ENCODE data around the gene PCSK6.
"Not testable (repeated sequence)": the region's sequence is repeated elsewhere in the genome, so short reads cannot be mapped to it uniquely, and the experiment has no call there.

Gene PCSK6

GRCh38 chr15:101464999-101465669, 24.4 kb downstream of the PCSK6 start:
- no peak for ATAC-seq
- TF ChIP-seq TOX (CRISPR knock-in tag; IDR thresholded peaks at IDR 0.05; ENCODE audit: borderline replicate concordance), result no peak
- no peak for TF ChIP-seq TCF4 (CRISPR knock-in tag; IDR thresholded peaks at IDR 0.05; ENCODE audit: borderline replicate concordance)
- TF ChIP-seq ZC3H10 (CRISPR knock-in tag; IDR thresholded peaks at IDR 0.05), result no peak
- no peak for TF ChIP-seq CSRNP3 (CRISPR knock-in tag; IDR thresholded peaks at IDR 0.05)
- no peak for TF ChIP-seq ZNF8 (CRISPR knock-in tag; IDR thresholded peaks at IDR 0.05)
- no peak for TF ChIP-seq POU6F1 (CRISPR knock-in tag; IDR thresholded peaks at IDR 0.05; ENCODE audit: borderline replicate concordance, low read depth)
- no peak for TF ChIP-seq ISL1 (CRISPR knock-in tag; IDR thresholded peaks at IDR 0.05)
- TF ChIP-seq ARNTL (CRISPR knock-in tag; IDR thresholded peaks at IDR 0.05; ENCODE audit: borderline replicate concordance, low read depth), result no peak
- TF ChIP-seq ESRRG (CRISPR knock-in tag; IDR thresholded peaks at IDR 0.05), result no peak

- no peak for ATAC-seq
Measured at GRCh38 chr15:101464256-101464998, 25.1 kb downstream of the PCSK6 start.

GRCh38 chr15:101463696-101464095, 25.8 kb downstream of the PCSK6 start:
- not testable (repeated sequence) for ATAC-seq

More at GRCh38 chr15:101464256-101464998, 25.1 kb downstream of the PCSK6 start:
- TF ChIP-seq RARB (CRISPR knock-in tag; IDR thresholded peaks at IDR 0.05), result no peak
- TF ChIP-seq ZNF565 (CRISPR knock-in tag; conservative IDR thresholded peaks at IDR 0.05; ENCODE audit: low read depth), result no peak
- no peak for TF ChIP-seq ZFP3 (CRISPR knock-in tag; IDR thresholded peaks at IDR 0.05)
- TF ChIP-seq, protein P1, sequence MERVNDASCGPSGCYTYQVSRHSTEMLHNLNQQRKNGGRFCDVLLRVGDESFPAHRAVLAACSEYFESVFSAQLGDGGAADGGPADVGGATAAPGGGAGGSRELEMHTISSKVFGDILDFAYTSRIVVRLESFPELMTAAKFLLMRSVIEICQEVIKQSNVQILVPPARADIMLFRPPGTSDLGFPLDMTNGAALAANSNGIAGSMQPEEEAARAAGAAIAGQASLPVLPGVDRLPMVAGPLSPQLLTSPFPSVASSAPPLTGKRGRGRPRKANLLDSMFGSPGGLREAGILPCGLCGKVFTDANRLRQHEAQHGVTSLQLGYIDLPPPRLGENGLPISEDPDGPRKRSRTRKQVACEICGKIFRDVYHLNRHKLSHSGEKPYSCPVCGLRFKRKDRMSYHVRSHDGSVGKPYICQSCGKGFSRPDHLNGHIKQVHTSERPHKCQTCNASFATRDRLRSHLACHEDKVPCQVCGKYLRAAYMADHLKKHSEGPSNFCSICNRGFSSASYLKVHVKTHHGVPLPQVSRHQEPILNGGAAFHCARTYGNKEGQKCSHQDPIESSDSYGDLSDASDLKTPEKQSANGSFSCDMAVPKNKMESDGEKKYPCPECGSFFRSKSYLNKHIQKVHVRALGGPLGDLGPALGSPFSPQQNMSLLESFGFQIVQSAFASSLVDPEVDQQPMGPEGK (CRISPR knock-in tag; IDR thresholded peaks at IDR 0.05; ENCODE audit: borderline replicate concordance), result no peak
- no peak for TF ChIP-seq SNAI2 (CRISPR knock-in tag; IDR thresholded peaks at IDR 0.05)
- TF ChIP-seq ESRRG (CRISPR knock-in tag; IDR thresholded peaks at IDR 0.05), result no peak
- TF ChIP-seq ZNF70 (CRISPR knock-in tag; IDR thresholded peaks at IDR 0.05), result no peak
- no peak for TF ChIP-seq CSDC2 (CRISPR knock-in tag; IDR thresholded peaks at IDR 0.05)
- no peak for TF ChIP-seq CREB5 (CRISPR knock-in tag; IDR thresholded peaks at IDR 0.05; ENCODE audit: low read depth)
- TF ChIP-seq ZNF8 (CRISPR knock-in tag; IDR thresholded peaks at IDR 0.05), result no peak
- no peak for TF ChIP-seq ISL1 (CRISPR knock-in tag; IDR thresholded peaks at IDR 0.05)
- TF ChIP-seq POU6F1 (CRISPR knock-in tag; IDR thresholded peaks at IDR 0.05; ENCODE audit: borderline replicate concordance, low read depth), result no peak
- no peak for TF ChIP-seq CSRNP3 (CRISPR knock-in tag; IDR thresholded peaks at IDR 0.05)
- TF ChIP-seq ARNTL (CRISPR knock-in tag; IDR thresholded peaks at IDR 0.05; ENCODE audit: borderline replicate concordance, low read depth), result no peak
- no peak for TF ChIP-seq ZFP30 (CRISPR knock-in tag; IDR thresholded peaks at IDR 0.05)

Data from SK-N-SH treated with all-trans-retinoic acid at 6 μM for 48 hours (cell line).